Progenitor cell of endocrine pancreas (in vitro differentiated cells): Measurements from ENCODE around the gene GPR161. TPM values are rescaled to one million over a fixed set of nuclear protein-coding genes. Genes with fewer than 3 reads are reported as not detected.
"Not testable (repeated sequence)": the region's sequence is repeated elsewhere in the genome, so short reads cannot be mapped to it uniquely, and the experiment has no call there.

Experiments used
- DNase-seq: peaks from one replicate; pipeline ENCODE4 v3.0.0; 2021; ENCODE audit warnings: low spot score; ENCODE audit not compliant: unreplicated experiment
- H3K27ac Mint-ChIP-seq: 2 replicates; pipeline ENCODE4 v1.8.0; 2021; ENCODE audit warnings: mild to moderate bottlenecking, moderate library complexity, mixed read lengths
- H3K27me3 Mint-ChIP-seq: 2 replicates; pipeline ENCODE4 v1.8.0; 2021; ENCODE audit warnings: mixed read lengths
- H3K36me3 Mint-ChIP-seq: 2 replicates; pipeline ENCODE4 v1.8.0; 2022; ENCODE audit warnings: mixed read lengths; ENCODE audit not compliant: insufficient read depth
- H3K4me1 Mint-ChIP-seq: 2 replicates; pipeline ENCODE4 v1.8.0; 2021; ENCODE audit warnings: low read depth, mixed read lengths
- H3K4me3 Mint-ChIP-seq: 2 replicates; pipeline ENCODE4 v1.8.0; 2021; ENCODE audit warnings: low read depth, mild to moderate bottlenecking, moderate library complexity, mixed read lengths
- H3K9me3 Mint-ChIP-seq: 2 replicates; pipeline ENCODE4 v1.8.0; 2021; ENCODE audit warnings: low read depth, mixed read lengths
- total RNA-seq: library from RNA; stranded (reverse); gene quantifications from 2 replicates; pipeline ENCODE4 v1.2.1, GENCODE V29; 2021
- TF ChIP-seq, protein P1 (sequence below): fragments of 200-600 bp; sonication (generic); IDR thresholded peaks from one replicate; pipeline ENCODE4 v1.5.0; 2021; ENCODE audit warnings: antibody characterized with exemption, mild to moderate bottlenecking; ENCODE audit not compliant: unreplicated experiment

Gene GPR161
- total RNA-seq, 1 donor from 2014 or later: 58.5 TPM

GRCh38 chr1:168057921-168058320 lies 78.8 kb downstream of the GPR161 start:
- Mint-ChIP-seq H3K36me3 (peaks cover 4% of the 10 kb centered on the region), H3K4me1 (no peaks in the 10 kb centered on the region), H3K27me3 (no peaks in the 10 kb centered on the region), H3K9me3 (no peaks in the 10 kb centered on the region), H3K4me3 (no peak overlapping the region), H3K27ac (no peak overlapping the region)
- TF ChIP-seq, protein P1, sequence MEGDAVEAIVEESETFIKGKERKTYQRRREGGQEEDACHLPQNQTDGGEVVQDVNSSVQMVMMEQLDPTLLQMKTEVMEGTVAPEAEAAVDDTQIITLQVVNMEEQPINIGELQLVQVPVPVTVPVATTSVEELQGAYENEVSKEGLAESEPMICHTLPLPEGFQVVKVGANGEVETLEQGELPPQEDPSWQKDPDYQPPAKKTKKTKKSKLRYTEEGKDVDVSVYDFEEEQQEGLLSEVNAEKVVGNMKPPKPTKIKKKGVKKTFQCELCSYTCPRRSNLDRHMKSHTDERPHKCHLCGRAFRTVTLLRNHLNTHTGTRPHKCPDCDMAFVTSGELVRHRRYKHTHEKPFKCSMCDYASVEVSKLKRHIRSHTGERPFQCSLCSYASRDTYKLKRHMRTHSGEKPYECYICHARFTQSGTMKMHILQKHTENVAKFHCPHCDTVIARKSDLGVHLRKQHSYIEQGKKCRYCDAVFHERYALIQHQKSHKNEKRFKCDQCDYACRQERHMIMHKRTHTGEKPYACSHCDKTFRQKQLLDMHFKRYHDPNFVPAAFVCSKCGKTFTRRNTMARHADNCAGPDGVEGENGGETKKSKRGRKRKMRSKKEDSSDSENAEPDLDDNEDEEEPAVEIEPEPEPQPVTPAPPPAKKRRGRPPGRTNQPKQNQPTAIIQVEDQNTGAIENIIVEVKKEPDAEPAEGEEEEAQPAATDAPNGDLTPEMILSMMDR: no peak
- DNase-seq: no peak

DNA sequence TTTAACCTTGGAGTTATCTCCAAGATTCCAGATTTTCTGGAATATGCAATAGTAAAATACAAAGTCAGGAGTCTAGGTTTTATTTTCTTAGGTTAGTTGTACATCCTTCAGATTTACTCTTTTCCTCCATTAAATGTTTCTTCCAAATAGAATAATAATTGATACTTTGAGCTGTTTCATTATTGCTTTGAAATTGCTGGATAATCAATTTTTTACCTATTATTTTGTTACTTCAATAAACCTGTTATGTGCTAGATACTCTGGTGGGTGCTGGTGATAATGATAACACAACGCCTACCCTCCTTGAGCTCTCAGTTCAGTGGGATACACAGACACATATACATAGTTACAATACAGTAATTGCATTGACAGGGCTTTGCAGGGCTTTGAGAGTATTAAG lies 79.4 kb downstream of the GPR161 start:
- no peaks in the 10 kb centered on the region for H3K9me3 Mint-ChIP-seq

GRCh38 chr1:168056152-168056551 lies 80.6 kb downstream of the GPR161 start:
- not testable (repeated sequence) for H3K4me3 Mint-ChIP-seq, H3K9me3 Mint-ChIP-seq, DNase-seq, H3K36me3 Mint-ChIP-seq, H3K27ac Mint-ChIP-seq, H3K27me3 Mint-ChIP-seq, H3K4me1 Mint-ChIP-seq

More for the DNA sequence above, 79.4 kb downstream of the GPR161 start:
- TF ChIP-seq, protein P1: no peak
- no peak for DNase-seq
- H3K27ac Mint-ChIP-seq: no peak overlapping the region
- no peak overlapping the region for H3K4me3 Mint-ChIP-seq
- no peaks in the 10 kb centered on the region for H3K4me1 Mint-ChIP-seq
- peaks cover 4% of the 10 kb centered on the region for H3K36me3 Mint-ChIP-seq
- no peaks in the 10 kb centered on the region for H3K27me3 Mint-ChIP-seq

GRCh38 chr1:168054117-168054516 lies 82.6 kb downstream of the GPR161 start:
- DNase-seq: no peak
- peaks cover 5% of the 10 kb centered on the region for H3K36me3 Mint-ChIP-seq
- H3K27me3 Mint-ChIP-seq: no peaks in the 10 kb centered on the region
- no peak overlapping the region for H3K4me3 Mint-ChIP-seq
- TF ChIP-seq, protein P1: no peak
- H3K4me1 Mint-ChIP-seq: no peaks in the 10 kb centered on the region
- no peaks in the 10 kb centered on the region for H3K9me3 Mint-ChIP-seq
- H3K27ac Mint-ChIP-seq: peak overlapping the region; percentile 29

- Mint-ChIP-seq H3K4me3 (no peak overlapping the region), H3K27ac (peak overlapping the region; percentile 29), H3K27me3 (no peaks in the 10 kb centered on the region), H3K9me3 (no peaks in the 10 kb centered on the region), H3K4me1 (no peaks in the 10 kb centered on the region), H3K36me3 (peaks cover 5% of the 10 kb centered on the region)
- no peak for DNase-seq
- TF ChIP-seq, protein P1: no peak
Observed at GRCh38 chr1:168053681-168054080, 83.0 kb downstream of the GPR161 start.

- TF ChIP-seq, protein P1: no peak
- no peak for DNase-seq
Observed at GRCh38 chr1:168050880-168051279, 85.8 kb downstream of the GPR161 start.

More at GRCh38 chr1:168050880-168051279, 85.8 kb downstream of the GPR161 start:
- Mint-ChIP-seq H3K27me3 (no peaks in the 10 kb centered on the region), H3K4me1 (no peaks in the 10 kb centered on the region), H3K9me3 (no peaks in the 10 kb centered on the region), H3K36me3 (peaks cover 4% of the 10 kb centered on the region), H3K4me3 (no peak overlapping the region), H3K27ac (no peak overlapping the region)
